Measurements from ENCODE around the gene TMEM92.
"Not testable (repeated sequence)": the region's sequence is repeated elsewhere in the genome, so short reads cannot be mapped to it uniquely, and the experiment has no call there.

The TMEM92 gene

GRCh38 chr17:50301891-50302584 is 27.8 kb downstream of the TMEM92 start:
- DNase-seq (ENCODE audit: low spot score): no peak

- DNase-seq (ENCODE audit: low spot score): no peak
These were observed 28.8 kb downstream of the TMEM92 start for GRCh38 chr17:50303051-50303450.

GRCh38 chr17:50303596-50303995 is 29.3 kb downstream of the TMEM92 start:
- DNase-seq (ENCODE audit: low spot score): no peak

- DNase-seq (ENCODE audit: low spot score): no peak
These were observed 30.6 kb downstream of the TMEM92 start for GRCh38 chr17:50304781-50305404.

GRCh38 chr17:50307654-50308053 is 33.4 kb downstream of the TMEM92 start:
- DNase-seq (ENCODE audit: low spot score): no peak

GRCh38 chr17:50308666-50309065 is 34.4 kb downstream of the TMEM92 start:
- DNase-seq (ENCODE audit: low spot score): no peak

- no peak for DNase-seq (ENCODE audit: low spot score)
These were observed 36.3 kb downstream of the TMEM92 start for GRCh38 chr17:50310455-50311111.

GRCh38 chr17:50311112-50311460 is 36.8 kb downstream of the TMEM92 start:
- no peak for DNase-seq (ENCODE audit: low spot score)

GRCh38 chr17:50311483-50311882 is 37.2 kb downstream of the TMEM92 start:
- DNase-seq (ENCODE audit: low spot score): no peak

GRCh38 chr17:50312308-50312707 is 38.0 kb downstream of the TMEM92 start:
- no peak for DNase-seq (ENCODE audit: low spot score)

GRCh38 chr17:50314456-50315011 is 40.3 kb downstream of the TMEM92 start:
- DNase-seq (ENCODE audit: low spot score): no peak

- DNase-seq (ENCODE audit: low spot score): no peak
These were observed 41.8 kb downstream of the TMEM92 start for GRCh38 chr17:50316016-50316587.

GRCh38 chr17:50316660-50317059 is 42.4 kb downstream of the TMEM92 start:
- DNase-seq (ENCODE audit: low spot score): not testable (repeated sequence)

- no peak for DNase-seq (ENCODE audit: low spot score)
These were observed 42.9 kb downstream of the TMEM92 start for GRCh38 chr17:50317121-50317520.

GRCh38 chr17:50318501-50319285 is 44.4 kb downstream of the TMEM92 start:
- no peak for DNase-seq (ENCODE audit: low spot score)

- DNase-seq (ENCODE audit: low spot score): no peak
These were observed 45.2 kb downstream of the TMEM92 start for GRCh38 chr17:50319306-50320004.

- DNase-seq (ENCODE audit: low spot score): no peak
These were observed 48.0 kb downstream of the TMEM92 start for GRCh38 chr17:50322271-50322670.

- no peak for DNase-seq (ENCODE audit: low spot score)
These were observed 48.8 kb downstream of the TMEM92 start for GRCh38 chr17:50323060-50323459.

GRCh38 chr17:50325906-50326305 is 51.6 kb downstream of the TMEM92 start:
- no peak for DNase-seq (ENCODE audit: low spot score)

GRCh38 chr17:50326831-50327364 is 52.6 kb downstream of the TMEM92 start:
- no peak for DNase-seq (ENCODE audit: low spot score)

Measured in hematopoietic multipotent progenitor cell treated with erythropoietin and hydrocortisone succinate and interleukin-3 and kit ligand, for 15 days (in vitro differentiated cells).